ENCODE data around the gene SPRN.

SPRN gene

DNA sequence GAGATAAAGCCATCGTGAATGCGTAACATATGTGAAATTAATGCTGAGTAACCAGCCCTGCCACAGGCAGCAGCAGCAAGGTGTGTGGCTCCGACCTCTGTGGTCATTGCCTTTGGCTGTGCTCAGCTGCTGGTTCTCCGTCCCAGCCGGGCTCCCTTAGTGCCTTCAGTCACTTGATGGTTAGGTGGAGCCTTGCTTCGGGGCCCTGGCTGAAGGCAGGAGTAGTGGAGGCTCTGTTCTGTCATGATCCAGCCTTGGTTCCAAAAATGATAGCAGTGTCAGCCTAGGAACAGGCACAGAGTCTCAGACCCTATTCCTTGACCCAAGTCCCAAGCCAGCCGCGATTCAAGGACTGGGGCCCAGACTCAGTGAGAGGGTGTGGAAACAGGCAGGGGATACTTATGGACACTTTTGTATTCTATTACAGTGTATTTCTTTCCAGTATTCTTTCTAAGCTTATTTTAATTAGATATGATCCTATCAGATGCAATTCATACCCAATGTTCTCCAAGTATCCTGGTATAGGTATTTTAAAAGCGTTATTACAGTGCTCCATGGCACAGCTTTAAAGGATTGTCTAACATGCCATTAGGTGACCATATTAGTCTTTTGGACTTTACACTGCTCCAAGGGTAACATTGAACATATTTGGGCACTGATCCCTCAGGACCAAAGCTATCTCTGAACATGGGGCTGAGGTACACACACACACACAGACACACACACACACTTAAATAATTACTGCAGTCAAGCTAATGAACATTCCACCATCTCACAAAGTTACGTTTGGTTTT, 38.3 kb upstream of the SPRN start:
- peaks cover 23% of the 10 kb centered on the region for H3K9me3 ChIP-seq (ENCODE audit: control insufficient read depth, insufficient read depth, low read length)

DNA sequence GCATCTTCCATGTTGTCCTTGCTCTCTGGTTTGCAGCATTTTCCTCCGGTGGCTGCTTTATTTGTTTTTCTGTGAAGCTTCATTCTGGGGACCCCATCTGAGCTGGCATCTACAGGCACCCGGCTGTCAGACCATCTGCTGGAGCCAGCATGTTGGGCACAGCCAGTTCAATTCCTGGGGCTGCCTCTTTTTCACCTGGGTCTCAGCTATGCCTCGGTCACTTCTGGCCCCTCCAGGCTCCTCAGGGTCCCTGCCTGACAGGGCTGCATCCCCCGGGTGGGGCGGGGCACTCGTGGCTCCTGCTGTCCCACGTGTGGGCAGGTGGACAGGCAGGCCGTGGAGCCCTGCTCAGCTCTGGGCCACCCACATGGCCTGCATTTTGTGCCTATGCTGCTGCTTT, 37.4 kb upstream of the SPRN start:
- Histone ChIP-seq H3K4me3 (ENCODE audit: low read depth, low read length) (no peak overlapping the region), H3K9ac (ENCODE audit: low read depth, low read length) (no peak overlapping the region), H3K9me3 (ENCODE audit: control insufficient read depth, insufficient read depth, low read length) (peaks cover 20% of the 10 kb centered on the region), H3K27me3 (ENCODE audit: control insufficient read depth, insufficient read depth, low read length) (no peaks in the 10 kb centered on the region), H3K4me1 (ENCODE audit: control insufficient read depth, insufficient read depth, low read length) (no peaks in the 10 kb centered on the region), H3K36me3 (ENCODE audit: control insufficient read depth, insufficient read depth, low read length) (no peaks in the 10 kb centered on the region)

More for the DNA sequence above, 38.3 kb upstream of the SPRN start:
- H3K9ac ChIP-seq (ENCODE audit: low read depth, low read length): no peak overlapping the region
- H3K36me3 ChIP-seq (ENCODE audit: control insufficient read depth, insufficient read depth, low read length): no peaks in the 10 kb centered on the region
- no peaks in the 10 kb centered on the region for H3K27me3 ChIP-seq (ENCODE audit: control insufficient read depth, insufficient read depth, low read length)
- H3K4me3 ChIP-seq (ENCODE audit: low read depth, low read length): no peak overlapping the region
- no peaks in the 10 kb centered on the region for H3K4me1 ChIP-seq (ENCODE audit: control insufficient read depth, insufficient read depth, low read length)

DNA sequence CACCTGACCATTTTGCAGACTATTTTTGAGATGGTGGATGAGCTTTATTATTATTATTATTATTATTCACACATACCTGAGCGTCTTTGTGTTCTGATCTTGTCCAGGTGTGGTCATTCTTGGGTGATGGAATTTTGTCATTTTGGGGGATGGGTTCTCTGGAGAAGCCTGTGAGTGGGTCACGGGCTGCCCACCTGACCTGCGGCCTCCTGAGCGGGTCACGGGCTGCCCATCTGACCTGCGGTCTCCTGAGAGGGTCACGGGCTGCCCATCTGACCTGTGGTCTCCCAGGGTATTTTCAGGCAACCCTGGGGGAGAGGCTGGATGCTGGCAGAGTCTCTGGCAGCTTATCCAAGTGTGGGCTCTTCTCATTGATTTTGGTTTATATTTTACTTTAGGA, 36.6 kb upstream of the SPRN start:
- Histone ChIP-seq H3K4me1 (ENCODE audit: control insufficient read depth, insufficient read depth, low read length) (no peaks in the 10 kb centered on the region), H3K27me3 (ENCODE audit: control insufficient read depth, insufficient read depth, low read length) (no peaks in the 10 kb centered on the region), H3K4me3 (ENCODE audit: low read depth, low read length) (no peak overlapping the region), H3K36me3 (ENCODE audit: control insufficient read depth, insufficient read depth, low read length) (no peaks in the 10 kb centered on the region), H3K9me3 (ENCODE audit: control insufficient read depth, insufficient read depth, low read length) (peaks cover 12% of the 10 kb centered on the region), H3K9ac (ENCODE audit: low read depth, low read length) (no peak overlapping the region)

DNA sequence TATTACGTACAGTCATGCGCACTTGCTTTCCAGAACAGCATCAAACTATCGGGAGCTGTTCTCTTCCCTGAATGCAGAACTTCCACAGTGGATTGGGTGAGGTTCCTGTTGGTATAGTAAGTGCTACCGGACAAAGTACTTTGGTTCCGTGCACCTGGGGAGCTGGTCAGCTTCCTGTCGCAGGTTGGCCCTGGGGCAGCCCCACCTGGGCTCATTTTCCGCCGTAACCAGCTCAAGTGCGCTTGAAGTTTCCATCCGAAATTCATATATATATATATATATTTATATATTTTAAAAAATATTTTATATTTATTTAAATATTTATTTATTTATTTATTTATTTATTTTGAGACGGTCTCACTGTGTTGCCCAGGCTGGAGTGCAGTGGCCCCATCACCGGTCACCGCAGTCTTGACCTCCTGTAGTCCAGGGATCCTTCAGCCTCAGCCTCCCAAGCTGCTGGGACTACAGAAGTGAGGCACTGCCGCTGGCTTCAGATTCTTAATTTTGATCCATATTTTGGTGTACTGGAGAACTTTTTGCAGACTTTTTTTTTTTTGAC, 35.9 kb upstream of the SPRN start:
- no peak overlapping the region for H3K4me3 ChIP-seq (ENCODE audit: low read depth, low read length)
- no peaks in the 10 kb centered on the region for H3K36me3 ChIP-seq (ENCODE audit: control insufficient read depth, insufficient read depth, low read length)
- H3K27me3 ChIP-seq (ENCODE audit: control insufficient read depth, insufficient read depth, low read length): no peaks in the 10 kb centered on the region
- H3K4me1 ChIP-seq (ENCODE audit: control insufficient read depth, insufficient read depth, low read length): no peaks in the 10 kb centered on the region
- H3K9ac ChIP-seq (ENCODE audit: low read depth, low read length): no peak overlapping the region
- H3K9me3 ChIP-seq (ENCODE audit: control insufficient read depth, insufficient read depth, low read length): peaks cover 12% of the 10 kb centered on the region

DNA sequence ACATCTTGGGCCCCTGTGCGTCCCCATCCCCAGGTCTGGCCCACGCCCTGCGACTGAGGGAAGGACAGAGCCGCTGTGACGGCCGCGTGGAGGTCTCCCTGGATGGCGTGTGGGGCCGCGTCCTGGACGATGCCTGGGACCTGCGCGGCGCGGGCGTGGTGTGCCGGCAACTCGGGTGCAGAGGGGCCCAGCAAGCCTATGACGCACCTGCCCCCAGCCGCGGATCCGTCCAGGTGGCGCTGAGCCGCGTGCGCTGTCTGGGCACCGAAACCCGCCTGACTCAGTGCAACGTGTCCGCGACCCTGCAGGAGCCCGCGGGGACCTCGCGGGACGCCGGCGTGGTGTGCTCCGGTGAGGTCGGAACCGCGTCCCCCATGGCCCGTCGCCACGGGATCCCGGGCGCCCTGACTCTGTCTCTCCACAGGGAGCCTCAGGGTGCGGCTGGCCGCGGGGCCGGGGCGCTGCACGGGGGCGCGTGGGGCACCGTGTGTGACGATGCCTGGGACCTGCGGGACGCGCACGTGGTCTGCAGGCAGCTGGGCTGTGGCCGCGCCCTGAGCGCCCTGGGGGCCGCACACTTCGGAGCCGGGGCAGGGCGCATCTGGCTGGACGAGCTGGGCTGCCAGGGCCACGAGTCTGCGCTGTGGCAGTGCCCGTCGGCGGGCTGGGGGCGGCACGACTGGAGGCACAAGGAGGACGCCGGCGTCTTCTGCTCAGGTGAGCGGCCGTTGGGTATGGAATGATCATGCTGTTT, 35.2 kb upstream of the SPRN start:
- no peak overlapping the region for H3K4me3 ChIP-seq (ENCODE audit: low read depth, low read length)
- H3K9ac ChIP-seq (ENCODE audit: low read depth, low read length): no peak overlapping the region
- H3K27me3 ChIP-seq (ENCODE audit: control insufficient read depth, insufficient read depth, low read length): no peaks in the 10 kb centered on the region
- H3K36me3 ChIP-seq (ENCODE audit: control insufficient read depth, insufficient read depth, low read length): no peaks in the 10 kb centered on the region
- H3K4me1 ChIP-seq (ENCODE audit: control insufficient read depth, insufficient read depth, low read length): no peaks in the 10 kb centered on the region
- H3K9me3 ChIP-seq (ENCODE audit: control insufficient read depth, insufficient read depth, low read length): peaks cover 17% of the 10 kb centered on the region

DNA sequence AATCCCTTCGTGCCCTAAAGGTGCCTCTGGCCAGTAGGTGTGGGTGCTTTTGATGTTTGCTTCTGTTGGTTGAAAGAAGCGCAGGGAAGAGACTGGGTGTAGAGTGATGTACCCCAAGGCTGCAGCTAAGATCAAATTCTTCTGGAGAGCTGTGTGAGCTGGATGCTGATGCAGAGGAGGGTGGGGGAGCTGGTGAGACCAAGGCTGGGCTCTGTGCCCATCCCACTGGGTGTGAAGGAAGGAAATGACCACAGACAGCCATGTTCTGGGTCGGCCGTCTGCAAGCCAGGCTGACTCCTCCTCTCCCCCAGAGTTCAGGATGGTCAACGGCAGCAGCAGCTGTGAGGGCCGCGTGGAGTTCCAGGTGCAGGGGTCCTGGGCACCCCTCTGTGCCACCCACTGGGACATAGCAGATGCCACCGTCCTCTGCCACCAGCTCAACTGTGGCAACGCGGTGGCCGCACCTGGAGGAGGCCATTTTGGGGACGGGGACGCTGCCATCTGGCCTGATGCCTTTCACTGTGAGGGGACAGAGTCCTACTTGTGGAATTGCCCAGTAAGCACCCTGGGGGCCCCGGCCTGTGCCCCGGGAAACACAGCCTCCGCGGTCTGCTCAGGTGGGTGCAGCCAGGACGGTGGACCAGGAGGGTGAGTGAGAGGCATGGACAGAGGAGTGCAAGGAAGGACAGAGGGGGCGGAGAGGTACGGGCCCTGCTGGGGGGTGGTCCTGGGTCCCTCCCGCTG, 34.5 kb upstream of the SPRN start:
- no peaks in the 10 kb centered on the region for H3K36me3 ChIP-seq (ENCODE audit: control insufficient read depth, insufficient read depth, low read length)
- H3K4me3 ChIP-seq (ENCODE audit: low read depth, low read length): no peak overlapping the region
- no peak overlapping the region for H3K9ac ChIP-seq (ENCODE audit: low read depth, low read length)
- H3K27me3 ChIP-seq (ENCODE audit: control insufficient read depth, insufficient read depth, low read length): no peaks in the 10 kb centered on the region
- H3K4me1 ChIP-seq (ENCODE audit: control insufficient read depth, insufficient read depth, low read length): no peaks in the 10 kb centered on the region
- H3K9me3 ChIP-seq (ENCODE audit: control insufficient read depth, insufficient read depth, low read length): peaks cover 19% of the 10 kb centered on the region

DNA sequence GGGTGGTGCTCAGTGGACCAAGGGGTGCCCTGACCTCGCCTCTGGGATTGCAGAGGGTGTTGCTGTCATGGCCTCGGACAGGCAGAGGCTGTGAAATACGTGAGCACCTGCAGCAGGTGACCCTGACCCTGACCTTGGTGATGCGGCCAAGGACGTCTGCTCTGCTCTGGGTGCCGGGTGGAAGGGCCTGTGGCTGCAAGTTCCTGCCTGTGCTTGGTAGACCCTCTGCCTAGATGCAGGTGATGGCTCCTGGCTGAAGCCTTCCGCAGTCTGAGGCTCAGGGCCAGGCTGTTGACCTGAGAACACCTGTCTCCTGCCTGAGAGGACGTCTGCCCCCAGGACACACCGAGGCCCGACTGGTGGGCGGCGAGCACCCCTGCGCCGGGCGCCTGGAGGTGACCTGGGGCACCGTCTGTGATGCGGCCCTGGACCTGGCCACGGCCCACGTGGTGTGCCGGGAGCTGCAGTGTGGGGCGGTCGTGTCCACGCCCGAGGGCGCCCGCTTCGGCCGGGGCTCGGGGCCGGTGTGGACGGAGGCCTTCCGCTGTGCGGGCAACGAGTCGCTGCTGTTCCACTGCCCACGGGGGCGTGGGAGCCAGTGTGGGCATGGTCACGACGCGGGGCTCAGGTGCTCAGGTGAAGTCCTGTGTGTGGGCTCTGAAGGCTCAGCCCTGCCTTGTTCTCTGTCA, 33.7 kb upstream of the SPRN start:
- no peak overlapping the region for H3K4me3 ChIP-seq (ENCODE audit: low read depth, low read length)
- no peak overlapping the region for H3K9ac ChIP-seq (ENCODE audit: low read depth, low read length)
- no peaks in the 10 kb centered on the region for H3K4me1 ChIP-seq (ENCODE audit: control insufficient read depth, insufficient read depth, low read length)
- H3K36me3 ChIP-seq (ENCODE audit: control insufficient read depth, insufficient read depth, low read length): no peaks in the 10 kb centered on the region
- peaks cover 19% of the 10 kb centered on the region for H3K9me3 ChIP-seq (ENCODE audit: control insufficient read depth, insufficient read depth, low read length)
- H3K27me3 ChIP-seq (ENCODE audit: control insufficient read depth, insufficient read depth, low read length): no peaks in the 10 kb centered on the region

DNA sequence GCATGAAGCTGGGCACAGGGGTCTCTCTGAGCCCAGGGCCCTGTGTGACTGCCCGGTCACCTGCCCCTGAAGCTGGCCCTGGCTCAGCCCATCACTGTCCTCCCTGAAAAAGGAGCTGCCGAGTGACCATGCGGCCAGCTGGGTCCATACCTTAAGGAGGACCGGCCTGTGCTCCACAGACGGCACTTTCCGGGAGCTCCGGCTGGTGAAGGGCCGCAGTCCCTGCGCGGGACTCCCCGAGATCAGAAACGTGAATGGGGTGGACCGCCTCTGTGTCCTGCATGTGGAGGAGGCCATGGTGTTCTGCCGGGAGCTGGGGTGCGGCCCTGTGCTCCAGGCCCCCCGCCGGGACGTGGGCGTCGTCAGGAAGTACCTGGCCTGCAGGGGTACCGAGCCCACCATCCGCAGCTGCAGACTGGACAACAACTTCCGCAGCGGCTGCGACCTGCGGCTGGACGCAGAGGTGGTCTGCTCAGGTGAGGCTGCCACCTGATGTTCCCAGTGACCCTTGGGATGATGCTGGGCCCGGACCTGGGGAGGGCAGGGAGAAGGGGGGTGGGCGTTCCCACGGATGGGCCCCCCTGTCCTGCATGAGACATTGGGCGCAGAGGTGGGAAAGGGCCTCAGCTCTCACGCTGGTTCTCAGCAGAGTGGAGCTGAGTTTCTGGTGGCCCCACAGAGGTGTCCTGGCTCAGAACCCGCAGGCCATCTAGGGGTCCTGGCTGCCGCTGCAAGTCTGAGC, 32.8 kb upstream of the SPRN start:
- Histone ChIP-seq H3K36me3 (ENCODE audit: control insufficient read depth, insufficient read depth, low read length) (no peaks in the 10 kb centered on the region), H3K9me3 (ENCODE audit: control insufficient read depth, insufficient read depth, low read length) (peaks cover 16% of the 10 kb centered on the region), H3K27me3 (ENCODE audit: control insufficient read depth, insufficient read depth, low read length) (no peaks in the 10 kb centered on the region)

DNA sequence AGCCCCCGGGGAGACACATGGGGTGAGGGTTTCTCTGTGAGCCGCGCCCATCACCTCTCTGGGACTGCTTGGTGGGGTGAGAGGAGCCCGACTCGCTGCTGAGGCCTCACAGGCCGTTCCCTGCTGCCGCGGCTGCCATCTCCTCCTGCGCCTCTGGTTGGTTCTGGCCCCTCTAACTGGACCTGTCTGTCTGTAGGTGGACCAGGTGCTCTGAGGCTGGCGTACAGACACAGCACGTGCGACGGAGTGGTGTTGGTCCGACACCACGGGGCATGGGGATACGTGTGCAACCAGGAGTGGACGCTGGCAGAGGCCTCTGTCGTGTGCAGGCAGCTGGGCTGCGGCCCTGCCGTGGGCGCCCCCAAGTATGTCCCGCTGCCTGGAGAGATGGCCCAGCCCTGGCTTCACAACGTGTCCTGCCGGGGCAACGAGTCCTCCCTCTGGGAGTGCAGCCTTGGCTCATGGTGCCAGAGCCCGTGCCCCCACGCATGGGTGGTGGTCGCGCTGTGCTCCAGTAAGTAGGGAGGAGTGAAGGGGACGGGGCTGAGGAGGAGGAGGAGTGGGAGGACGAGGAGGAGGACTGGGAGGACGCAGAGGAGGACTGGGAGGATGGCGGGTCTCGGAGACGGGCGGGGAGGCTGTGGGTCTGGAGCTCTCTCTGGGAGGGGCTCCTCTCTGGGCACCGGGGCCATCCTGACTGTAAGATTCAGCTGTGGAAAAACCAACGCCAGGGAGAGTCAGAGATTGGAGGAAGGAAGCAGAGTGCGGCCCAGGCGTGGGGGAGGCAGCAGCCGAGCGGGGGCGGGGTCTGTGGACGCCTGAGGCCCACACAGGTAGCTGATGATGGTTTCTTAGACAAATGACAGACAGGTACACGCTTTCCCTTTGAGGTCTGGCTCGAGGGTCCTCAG, 31.9 kb upstream of the SPRN start:
- Histone ChIP-seq H3K9ac (ENCODE audit: low read depth, low read length) (no peak overlapping the region), H3K4me1 (ENCODE audit: control insufficient read depth, insufficient read depth, low read length) (no peaks in the 10 kb centered on the region), H3K36me3 (ENCODE audit: control insufficient read depth, insufficient read depth, low read length) (no peaks in the 10 kb centered on the region), H3K4me3 (ENCODE audit: low read depth, low read length) (no peak overlapping the region), H3K9me3 (ENCODE audit: control insufficient read depth, insufficient read depth, low read length) (peaks cover 16% of the 10 kb centered on the region), H3K27me3 (ENCODE audit: control insufficient read depth, insufficient read depth, low read length) (no peaks in the 10 kb centered on the region)

More for the DNA sequence above, 32.8 kb upstream of the SPRN start:
- Histone ChIP-seq H3K4me3 (ENCODE audit: low read depth, low read length) (no peak overlapping the region), H3K4me1 (ENCODE audit: control insufficient read depth, insufficient read depth, low read length) (no peaks in the 10 kb centered on the region), H3K9ac (ENCODE audit: low read depth, low read length) (no peak overlapping the region)

DNA sequence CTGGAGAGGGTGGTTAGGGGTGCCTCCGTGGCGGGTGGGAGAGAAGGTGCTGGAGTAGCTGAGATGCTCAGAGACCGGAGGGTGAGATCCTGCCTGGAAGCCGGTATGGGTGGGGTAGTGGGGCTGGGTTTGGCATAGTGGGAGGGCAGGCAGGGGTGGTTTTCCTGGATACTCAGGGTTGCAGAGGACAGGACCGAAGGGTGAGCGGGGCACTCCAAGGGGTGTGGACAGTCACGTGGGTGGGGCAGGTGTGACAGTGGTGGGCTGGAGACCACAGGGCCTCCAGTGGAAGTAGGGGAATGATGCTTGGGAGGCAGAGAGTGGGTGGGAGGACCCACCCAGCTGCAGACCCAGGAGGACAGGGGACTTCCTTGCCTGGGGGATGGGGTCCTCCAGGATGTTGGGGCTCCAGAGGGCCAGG, 31.2 kb upstream of the SPRN start:
- no peaks in the 10 kb centered on the region for H3K4me1 ChIP-seq (ENCODE audit: control insufficient read depth, insufficient read depth, low read length)
- H3K4me3 ChIP-seq (ENCODE audit: low read depth, low read length): no peak overlapping the region
- H3K9ac ChIP-seq (ENCODE audit: low read depth, low read length): no peak overlapping the region
- H3K9me3 ChIP-seq (ENCODE audit: control insufficient read depth, insufficient read depth, low read length): peaks cover 16% of the 10 kb centered on the region
- H3K27me3 ChIP-seq (ENCODE audit: control insufficient read depth, insufficient read depth, low read length): no peaks in the 10 kb centered on the region
- no peaks in the 10 kb centered on the region for H3K36me3 ChIP-seq (ENCODE audit: control insufficient read depth, insufficient read depth, low read length)
